K562 (cell line): Measurements from ENCODE around the gene PAQR4. TPM values are rescaled to one million over a fixed set of nuclear protein-coding genes. Genes with fewer than 3 reads are reported as not detected.
A peak's percentile ranks its signal among the peaks of the same experiment; 100 is the strongest.

Source experiments
- ARID1B ChIP-seq: fragments of 450-650 bp; IDR thresholded peaks from 2 replicates; pipeline ENCODE4 v1.6.1; 2016; ENCODE audit warnings: antibody characterized with exemption, mild to moderate bottlenecking, inconsistent platforms
- CBX1 ChIP-seq: sonication (generic); IDR thresholded peaks from 2 replicates; pipeline ENCODE4 v1.6.1; 2016; ENCODE audit warnings: antibody characterized with exemption, low read depth, mild to moderate bottlenecking
- CSDE1 ChIP-seq, 2 experiments: fragments of 450-650 bp; IDR thresholded peaks; 2 replicates each; pipeline ENCODE4 v1.6.1; 2016; ENCODE audit warnings: mild to moderate bottlenecking in 1 of 2
- EP400 ChIP-seq: fragments of 450-650 bp; IDR thresholded peaks from 2 replicates; pipeline ENCODE4 v1.6.1; 2017; ENCODE audit warnings: antibody characterized with exemption, mild to moderate bottlenecking, moderate library complexity
- ERF ChIP-seq: fragments of 450-650 bp; formaldehyde crosslinking; IDR thresholded peaks from 2 replicates; pipeline ENCODE4 v1.4.0; 2020; ENCODE audit warnings: mild to moderate bottlenecking, mixed read lengths
- ESRRA ChIP-seq: fragments of 450-650 bp; IDR thresholded peaks from 2 replicates; pipeline ENCODE4 v1.6.1; 2014; ENCODE audit warnings: low read depth, mild to moderate bottlenecking, moderate library complexity, borderline replicate concordance
- HCFC1 ChIP-seq: IDR thresholded peaks from 2 replicates; pipeline ENCODE4 v1.6.1; 2012; ENCODE audit warnings: low read depth, low read length, improper control_type of control experiment
- ILK ChIP-seq: fragments of 450-650 bp; IDR thresholded peaks from 2 replicates; pipeline ENCODE4 v1.6.1; 2016; ENCODE audit warnings: missing genetic modification characterization, low read depth, mild to moderate bottlenecking, missing compliant biosample characterization, moderate library complexity, borderline replicate concordance
- KLF16 ChIP-seq: IDR thresholded peaks from 2 replicates; pipeline ENCODE4 v1.6.1; 2016; ENCODE audit warnings: antibody characterized with exemption
- NEUROD1 ChIP-seq: fragments of 150-350 bp; IDR thresholded peaks from 2 replicates; pipeline ENCODE4 v1.6.1; 2014; ENCODE audit warnings: borderline replicate concordance, low read length, low read depth; ENCODE audit not compliant: partially characterized antibody
- NR4A1 ChIP-seq, 2 experiments: fragments of 250-450 bp in 1 of 2; fragments of 450-650 bp in 1 of 2; sonication (Bioruptor Pico) in 1 of 2; IDR thresholded peaks; 2 replicates each; pipeline versions ENCODE4 v1.4.0 to v1.6.1; 2016 to 2020; ENCODE audit warnings: mild to moderate bottlenecking in 2 of 2, missing compliant biosample characterization in 1 of 2, missing genetic modification characterization in 1 of 2, moderate library complexity in 1 of 2
- PHF8 ChIP-seq: fragments of 200-600 bp; sonication (generic); IDR thresholded peaks from 2 replicates; pipeline ENCODE4 v1.6.1; 2012; ENCODE audit warnings: mixed run types, mild to moderate bottlenecking, inconsistent platforms, low read length, moderate library complexity, borderline replicate concordance
- SAFB ChIP-seq: fragments of 200-400 bp; formaldehyde crosslinking; IDR thresholded peaks from 2 replicates; pipeline ENCODE4 v1.6.1; 2017; ENCODE audit warnings: low read depth, low read length, borderline replicate concordance
- SIN3B ChIP-seq: fragments of 450-650 bp; IDR thresholded peaks from 2 replicates; pipeline ENCODE4 v1.6.1; 2017; ENCODE audit warnings: low read depth, mild to moderate bottlenecking, moderate library complexity
- SMC3 ChIP-seq: conservative IDR thresholded peaks from 2 replicates; pipeline ENCODE4 v1.6.1; 2011; ENCODE audit warnings: low read depth, low read length, improper control_type of control experiment; ENCODE audit not compliant: insufficient read depth
- TCF3 ChIP-seq: sonication (generic); formaldehyde crosslinking; IDR thresholded peaks from 2 replicates; pipeline ENCODE4 v1.4.0; 2020; ENCODE audit warnings: mild to moderate bottlenecking, missing genetic modification reagents
- TFAP4 ChIP-seq: sonication (generic); formaldehyde crosslinking; IDR thresholded peaks from 2 replicates; pipeline ENCODE4 v1.8.0; 2022; ENCODE audit warnings: missing genetic modification reagents, mild to moderate bottlenecking, moderate library complexity, borderline replicate concordance
- ZBED1 ChIP-seq: IDR thresholded peaks from 2 replicates; pipeline ENCODE4 v1.6.1; 2014
- ZNF263 ChIP-seq: sonication (generic); formaldehyde crosslinking; IDR thresholded peaks from 2 replicates; pipeline ENCODE4 v1.8.0; 2022; ENCODE audit warnings: mild to moderate bottlenecking, missing genetic modification reagents, borderline replicate concordance
- polyA plus RNA-seq, 8 experiments: library from polyadenylated mRNA; depleted of rRNA in 4 of 8; stranded (reverse) in 5 of 8; unstranded in 3 of 8; fragments of >200 nt; fragmentation: Nextera tagmentation in 2 of 8; fragmentation: Illumina TruSeq in 1 of 8; extraction: Ambion mirVana in 2 of 8; extraction: Trizol in 1 of 8; gene quantifications; 2 replicates each; pipeline versions ENCODE4 v1.2.1 to v1.2.3, GENCODE V29; 2011 to 2014; ENCODE audit warnings: inconsistent platforms in 1 of 8, missing spikeins in 1 of 8
- total RNA-seq, 7 experiments: library from RNA; depleted of rRNA in 6 of 7; stranded (reverse); fragments of >200 nt in 6 of 7; fragmentation: Illumina TruSeq in 2 of 7; extraction: Trizol in 2 of 7; gene quantifications; 2 replicates each; pipeline versions ENCODE4 v1.2.1 to v1.2.3, GENCODE V29; 2011 to 2021; ENCODE audit warnings: low replicate concordance in 1 of 7
- TF ChIP-seq, protein P1 (sequence below): fragments of 200-800 bp; sonication (Bioruptor generic); IDR thresholded peaks from 2 replicates; pipeline ENCODE4 v1.6.1; 2017; ENCODE audit warnings: missing genetic modification characterization, missing compliant biosample characterization
- TF ChIP-seq, protein P2 (sequence below), 2 experiments: IDR thresholded peaks; 2 replicates each; pipeline ENCODE4 v1.6.1; 2012; ENCODE audit warnings: improper control_type of control experiment in 2 of 2, low read depth in 2 of 2, low read length in 2 of 2, borderline replicate concordance in 1 of 2
- TF ChIP-seq, protein P3 (sequence below): sonication (generic); formaldehyde crosslinking; IDR thresholded peaks from 2 replicates; pipeline ENCODE4 v1.8.1; 2023; ENCODE audit warnings: mild to moderate bottlenecking, missing genetic modification reagents, moderate library complexity

The PAQR4 gene
- total and polyA plus RNA-seq, 9 of the 15 experiments (the other 6 are each of a cell fraction or from before 2014, with no cell fraction given) = 0.62 to 40.4 (median 19.5) TPM

- peak; percentile 68; the same call in 1 of the 2 replicates for TF ChIP-seq SAFB
- peak; percentile 76 for TF ChIP-seq SMC3
- TF ChIP-seq, protein P1, sequence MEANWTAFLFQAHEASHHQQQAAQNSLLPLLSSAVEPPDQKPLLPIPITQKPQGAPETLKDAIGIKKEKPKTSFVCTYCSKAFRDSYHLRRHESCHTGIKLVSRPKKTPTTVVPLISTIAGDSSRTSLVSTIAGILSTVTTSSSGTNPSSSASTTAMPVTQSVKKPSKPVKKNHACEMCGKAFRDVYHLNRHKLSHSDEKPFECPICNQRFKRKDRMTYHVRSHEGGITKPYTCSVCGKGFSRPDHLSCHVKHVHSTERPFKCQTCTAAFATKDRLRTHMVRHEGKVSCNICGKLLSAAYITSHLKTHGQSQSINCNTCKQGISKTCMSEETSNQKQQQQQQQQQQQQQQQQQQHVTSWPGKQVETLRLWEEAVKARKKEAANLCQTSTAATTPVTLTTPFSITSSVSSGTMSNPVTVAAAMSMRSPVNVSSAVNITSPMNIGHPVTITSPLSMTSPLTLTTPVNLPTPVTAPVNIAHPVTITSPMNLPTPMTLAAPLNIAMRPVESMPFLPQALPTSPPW (CRISPR knock-in tag) = peak; percentile 51; the same call in 1 of the 2 replicates
- peak; percentile 29; the same call in 1 of the 2 replicates for TF ChIP-seq CBX1
- TF ChIP-seq PHF8 = no peak
- TF ChIP-seq TCF3 (CRISPR knock-in tag) = peak; percentile 18; the same call in 1 of the 2 replicates
- TF ChIP-seq TFAP4 (CRISPR knock-in tag) = peak; percentile 54; the same call in 1 of the 2 replicates
- TF ChIP-seq KLF16 = no peak
- TF ChIP-seq ILK (tag) = no peak
- TF ChIP-seq NR4A1 (CRISPR knock-in tag; IDR thresholded peaks at IDR 0.05) = no peak
- TF ChIP-seq NR4A1 (tag; IDR thresholded peaks at IDR 0.05) = 0 out of 2 replicates have a peak, but pooled peaks have one; percentile 31
- peak; percentile 85; the same call in 1 of the 2 replicates for TF ChIP-seq ESRRA
- peak; percentile 42; the same call in 1 of the 2 replicates for TF ChIP-seq SIN3B
- TF ChIP-seq EP400 = no peak; the same call in 1 of the 2 replicates
- TF ChIP-seq, protein P2, sequence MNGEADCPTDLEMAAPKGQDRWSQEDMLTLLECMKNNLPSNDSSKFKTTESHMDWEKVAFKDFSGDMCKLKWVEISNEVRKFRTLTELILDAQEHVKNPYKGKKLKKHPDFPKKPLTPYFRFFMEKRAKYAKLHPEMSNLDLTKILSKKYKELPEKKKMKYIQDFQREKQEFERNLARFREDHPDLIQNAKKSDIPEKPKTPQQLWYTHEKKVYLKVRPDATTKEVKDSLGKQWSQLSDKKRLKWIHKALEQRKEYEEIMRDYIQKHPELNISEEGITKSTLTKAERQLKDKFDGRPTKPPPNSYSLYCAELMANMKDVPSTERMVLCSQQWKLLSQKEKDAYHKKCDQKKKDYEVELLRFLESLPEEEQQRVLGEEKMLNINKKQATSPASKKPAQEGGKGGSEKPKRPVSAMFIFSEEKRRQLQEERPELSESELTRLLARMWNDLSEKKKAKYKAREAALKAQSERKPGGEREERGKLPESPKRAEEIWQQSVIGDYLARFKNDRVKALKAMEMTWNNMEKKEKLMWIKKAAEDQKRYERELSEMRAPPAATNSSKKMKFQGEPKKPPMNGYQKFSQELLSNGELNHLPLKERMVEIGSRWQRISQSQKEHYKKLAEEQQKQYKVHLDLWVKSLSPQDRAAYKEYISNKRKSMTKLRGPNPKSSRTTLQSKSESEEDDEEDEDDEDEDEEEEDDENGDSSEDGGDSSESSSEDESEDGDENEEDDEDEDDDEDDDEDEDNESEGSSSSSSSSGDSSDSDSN (IDR thresholded peaks at IDR 0.05; ENCODE audit: borderline replicate concordance in 1 of 2, low read depth in 2 of 2, low read length in 2 of 2) = 0 out of 4 replicates have a peak, but pooled peaks of 1 of the 2 experiments have one; percentile 43
- no peak for TF ChIP-seq CSDE1 (IDR thresholded peaks at IDR 0.05)
- 0 out of 2 replicates have a peak, but pooled peaks have one; percentile 32 for TF ChIP-seq ZBED1
- TF ChIP-seq HCFC1 = peak; percentile 41; the same call in 1 of the 2 replicates
- TF ChIP-seq, protein P3, sequence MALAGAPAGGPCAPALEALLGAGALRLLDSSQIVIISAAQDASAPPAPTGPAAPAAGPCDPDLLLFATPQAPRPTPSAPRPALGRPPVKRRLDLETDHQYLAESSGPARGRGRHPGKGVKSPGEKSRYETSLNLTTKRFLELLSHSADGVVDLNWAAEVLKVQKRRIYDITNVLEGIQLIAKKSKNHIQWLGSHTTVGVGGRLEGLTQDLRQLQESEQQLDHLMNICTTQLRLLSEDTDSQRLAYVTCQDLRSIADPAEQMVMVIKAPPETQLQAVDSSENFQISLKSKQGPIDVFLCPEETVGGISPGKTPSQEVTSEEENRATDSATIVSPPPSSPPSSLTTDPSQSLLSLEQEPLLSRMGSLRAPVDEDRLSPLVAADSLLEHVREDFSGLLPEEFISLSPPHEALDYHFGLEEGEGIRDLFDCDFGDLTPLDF = peak; percentile 27; the same call in 1 of the 2 replicates
- 0 out of 2 replicates have a peak, but pooled peaks have one; percentile 31 for TF ChIP-seq ERF (CRISPR knock-in tag)
- TF ChIP-seq ZNF263 (CRISPR knock-in tag) = peak; percentile 63; the same call in 1 of the 2 replicates
- peak; percentile 49 for TF ChIP-seq NEUROD1
- peak; percentile 36; the same call in 1 of the 2 replicates for TF ChIP-seq ARID1B
Measured at GRCh38 chr16:2983706-2984136, 14.6 kb downstream of the PAQR4 start (continued).
